8988T (cell line): ENCODE data around the gene MLLT1.

Experiments
- DNase-seq: peaks from one replicate; pipeline ENCODE4 v3.0.0; 2011

The MLLT1 gene

GRCh38 chr19:6273701-6274601 lies 5.8 kb downstream of the MLLT1 start:
- DNase-seq: no peak

GRCh38 chr19:6272913-6273600 lies 6.7 kb downstream of the MLLT1 start:
- no peak for DNase-seq

DNA sequence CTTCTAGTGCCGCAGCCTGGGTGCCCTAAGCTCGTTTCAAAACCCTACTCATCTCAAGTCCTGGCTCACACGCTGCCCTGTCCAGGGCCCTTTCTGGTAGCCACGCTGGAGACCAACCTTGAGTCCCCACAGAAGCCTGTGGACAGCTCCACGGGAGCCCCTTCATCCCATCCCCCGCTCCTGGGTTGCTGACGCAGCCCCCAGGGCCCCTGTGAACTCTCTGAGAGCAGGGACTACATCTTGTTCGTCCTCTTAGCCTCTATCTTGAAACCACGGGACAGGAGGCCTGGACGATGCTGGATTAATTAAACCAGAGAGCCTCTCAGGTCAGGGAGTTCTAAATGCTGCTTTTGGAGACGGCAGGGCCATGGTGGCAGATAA lies 7.4 kb downstream of the MLLT1 start:
- no peak for DNase-seq

DNA sequence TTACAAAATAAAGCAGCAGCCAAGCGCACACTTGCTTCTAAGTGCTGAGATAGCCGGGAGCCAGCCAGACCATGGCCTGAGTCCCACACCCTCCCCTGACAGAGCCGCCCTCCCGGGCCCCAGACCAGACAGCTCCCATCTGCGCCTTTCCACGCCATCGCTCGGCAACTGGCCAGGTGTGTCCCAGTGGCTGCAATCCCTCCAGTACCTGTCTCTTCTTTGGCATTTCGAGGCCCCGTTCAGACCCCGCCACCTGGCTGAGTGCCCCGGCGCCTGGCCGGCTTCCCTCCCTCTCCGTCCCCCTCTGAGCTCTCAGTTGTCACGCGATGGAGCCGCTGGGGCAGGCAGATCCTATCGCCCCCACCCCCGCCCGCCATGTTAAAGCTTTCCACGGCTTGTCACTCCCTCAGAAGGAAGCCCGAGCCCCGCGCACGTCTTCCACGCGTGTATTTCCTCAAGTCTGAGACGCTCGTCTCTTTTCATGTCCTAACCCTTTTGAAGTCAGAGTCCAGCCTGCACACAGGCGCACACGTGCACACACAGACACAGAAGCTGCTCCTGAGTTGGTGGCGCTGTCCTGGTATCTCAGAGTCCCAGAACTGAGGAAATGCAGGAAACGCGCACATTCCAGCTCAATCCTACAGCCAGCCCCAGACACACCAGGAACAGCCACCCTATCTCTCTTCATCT lies 7.9 kb downstream of the MLLT1 start:
- DNase-seq: no peak

DNA sequence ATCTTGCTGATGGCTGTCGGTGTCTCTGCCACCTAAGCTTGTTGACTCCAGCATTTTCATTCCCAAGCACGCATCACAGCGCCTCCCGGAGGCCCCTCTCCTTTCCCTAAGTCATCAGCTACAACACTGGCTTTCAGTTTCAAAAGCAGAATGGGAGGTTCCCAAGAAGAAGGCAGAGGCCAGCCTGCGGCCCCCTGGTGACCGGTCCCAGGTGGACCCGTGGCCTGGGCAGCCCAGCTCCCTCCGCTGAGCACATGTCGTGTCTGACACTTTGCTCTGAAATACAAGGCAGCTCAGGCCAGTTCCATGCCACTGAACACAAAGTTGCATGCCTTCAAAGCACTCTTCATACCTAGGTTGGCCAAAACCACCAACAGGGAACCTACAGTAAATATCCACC lies 8.5 kb downstream of the MLLT1 start:
- DNase-seq: no peak

DNA sequence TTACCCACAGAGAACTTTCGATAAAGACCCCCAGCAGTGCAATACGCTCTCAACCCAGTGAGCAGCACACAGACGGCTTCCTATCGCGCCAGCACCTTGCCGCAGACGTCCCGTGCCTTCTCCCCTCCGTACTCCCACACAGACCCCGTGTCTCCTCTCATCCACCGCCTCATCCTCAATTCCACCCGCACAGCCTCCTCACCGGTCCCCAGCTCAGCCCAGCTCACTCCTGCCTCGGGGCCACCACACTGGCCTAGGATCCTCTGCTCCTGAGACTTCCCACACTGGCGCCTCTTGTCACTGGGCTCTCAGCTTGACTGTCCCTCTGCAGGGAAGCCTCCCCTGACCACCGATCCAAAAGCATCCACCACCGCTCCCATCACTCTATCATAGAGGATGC lies 9.0 kb downstream of the MLLT1 start:
- no peak for DNase-seq

DNA sequence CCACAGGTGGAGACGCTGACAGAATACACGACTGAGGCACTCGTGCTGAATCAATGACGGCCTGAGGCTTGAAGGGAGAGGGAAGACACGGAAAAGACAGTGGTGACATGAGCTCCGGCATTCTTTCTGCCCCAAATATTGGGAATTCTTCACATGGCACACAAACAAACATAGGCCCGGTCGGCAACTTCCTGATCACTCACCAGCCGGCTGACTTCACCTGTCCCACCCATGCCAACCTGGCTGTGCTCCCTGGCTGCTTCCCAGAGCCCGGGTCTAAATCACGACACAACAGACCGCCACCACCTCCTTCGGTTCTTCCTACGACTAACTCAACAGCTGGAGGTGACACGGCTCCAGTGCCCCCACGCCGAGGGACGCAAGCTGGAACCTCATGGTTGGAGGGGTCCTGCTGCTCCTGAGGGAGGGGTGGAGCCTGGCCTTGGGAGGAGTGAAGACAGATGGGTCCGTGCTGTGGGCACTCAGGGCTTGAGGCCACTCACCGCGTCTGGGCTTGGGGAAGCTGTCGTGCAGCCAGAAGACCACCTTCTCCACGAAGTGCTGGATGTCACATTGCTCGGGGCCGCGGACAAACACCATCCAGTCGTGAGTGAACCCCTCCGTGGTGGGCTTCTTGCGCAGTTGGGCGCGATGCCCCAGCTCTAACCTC lies 9.6 kb downstream of the MLLT1 start:
- no peak for DNase-seq

DNA sequence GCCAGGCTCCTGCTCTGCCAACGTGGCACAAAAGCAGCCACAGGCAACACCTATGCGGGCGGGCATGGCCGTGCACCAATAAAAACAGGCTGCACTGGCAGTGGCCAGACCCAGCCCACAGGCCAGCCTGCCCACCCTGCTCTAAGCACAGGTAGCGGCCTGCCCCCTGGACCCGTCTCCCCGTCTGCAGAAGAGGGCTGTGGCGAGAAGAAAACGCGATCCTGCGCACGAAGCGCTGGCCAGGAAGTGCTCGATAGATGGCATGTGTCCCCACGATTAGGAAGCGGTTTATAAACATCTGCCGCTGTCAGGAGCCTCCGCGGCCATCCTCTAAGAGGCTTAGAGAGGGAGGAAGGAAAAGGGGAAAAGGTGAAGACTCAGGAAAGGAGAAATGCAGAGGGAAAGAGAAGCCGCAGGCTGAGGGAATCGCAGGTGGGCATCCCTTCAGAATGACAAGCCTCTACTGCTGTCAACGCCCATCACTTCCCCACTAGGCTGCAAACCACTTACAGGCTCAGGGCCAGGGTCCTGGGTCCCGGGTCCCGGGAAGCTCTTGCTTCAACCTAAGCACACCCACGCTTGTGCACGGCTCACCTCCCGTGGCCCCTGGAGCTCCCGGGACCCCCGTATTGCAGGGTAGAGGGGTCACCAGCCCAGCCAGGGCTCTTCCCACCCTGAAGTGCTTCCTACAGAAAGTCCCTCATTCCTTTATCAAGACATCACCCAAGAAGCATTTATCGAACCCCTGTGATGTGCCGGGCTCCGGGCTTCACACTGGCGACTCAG lies 10.5 kb downstream of the MLLT1 start:
- DNase-seq: no peak

- DNase-seq: no peak
These were observed 11.4 kb downstream of the MLLT1 start for GRCh38 chr19:6268382-6268771.

DNA sequence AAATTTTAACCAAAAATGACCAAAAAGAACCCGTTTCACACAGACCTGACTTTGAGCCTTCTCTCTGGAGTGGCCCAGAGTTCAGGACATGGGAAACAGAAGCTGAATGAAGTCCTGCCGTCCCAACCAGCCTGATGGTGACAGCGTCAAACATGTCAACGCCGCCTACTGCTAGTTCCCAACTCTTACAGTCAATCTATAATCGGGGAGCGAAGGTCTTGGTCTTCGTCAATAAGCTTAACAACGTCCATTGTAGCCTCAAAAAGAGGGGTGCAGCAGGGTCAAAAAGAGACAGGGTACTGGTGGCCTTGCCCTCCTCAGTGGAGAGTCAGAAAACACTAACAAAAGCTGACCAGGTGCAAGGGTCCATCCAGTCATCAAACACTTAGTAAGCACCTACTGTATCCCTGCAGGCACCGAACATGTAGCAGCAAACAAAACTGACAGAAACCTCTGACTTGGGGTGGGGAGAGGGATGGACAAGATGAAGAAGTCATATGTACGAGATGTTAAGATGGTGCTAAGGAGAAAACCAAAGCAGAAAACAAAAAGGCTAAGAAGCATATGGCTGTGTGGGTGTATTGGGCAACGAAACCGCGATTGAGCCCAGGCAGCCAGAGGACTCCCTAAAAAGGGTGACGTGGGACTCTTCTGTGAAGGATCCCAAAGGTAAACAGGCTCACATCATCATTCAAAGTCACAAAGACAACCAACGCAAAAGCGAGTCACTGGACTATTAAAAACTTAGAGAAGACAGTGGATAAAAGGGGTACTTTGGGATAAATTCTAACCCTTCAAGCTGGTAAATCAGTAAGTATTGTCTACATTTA lies 12.0 kb downstream of the MLLT1 start:
- DNase-seq: no peak

GRCh38 chr19:6264803-6265202 lies 15.0 kb downstream of the MLLT1 start:
- DNase-seq: no peak

DNA sequence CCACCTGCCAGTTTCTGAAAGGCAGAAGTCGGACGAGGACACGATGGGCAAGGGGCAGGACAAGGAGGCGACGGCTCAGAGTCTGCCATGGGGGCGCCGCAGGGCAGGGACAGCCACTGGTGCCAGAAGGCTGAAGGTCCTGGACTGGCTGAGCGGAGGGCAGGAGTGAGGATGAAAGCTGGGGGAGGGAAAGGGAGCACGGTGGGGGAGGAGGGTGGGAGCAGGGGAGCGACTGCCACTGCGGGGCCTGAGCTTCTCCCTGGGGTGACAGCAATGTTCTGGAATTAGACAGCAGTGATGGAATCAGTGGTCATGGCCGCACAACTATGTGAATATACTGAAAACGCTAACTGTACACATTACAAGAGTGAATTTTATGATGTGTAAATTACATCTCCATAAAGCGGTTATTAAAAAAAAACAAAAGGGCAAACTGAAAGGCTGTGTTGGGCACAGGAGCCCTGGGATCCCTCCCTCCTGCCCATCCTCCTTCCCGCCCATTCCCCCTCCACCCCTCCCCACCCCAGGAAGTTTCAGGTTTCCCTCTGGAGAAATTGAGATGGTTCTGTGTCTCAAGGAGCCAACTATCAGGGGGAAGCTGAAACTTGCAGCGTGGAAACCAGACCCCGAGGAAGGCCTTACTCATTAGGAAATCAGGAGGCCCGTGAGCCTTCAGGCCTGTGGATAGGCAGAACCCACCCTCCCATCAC lies 15.9 kb downstream of the MLLT1 start:
- no peak for DNase-seq

- DNase-seq: no peak
These were observed 16.5 kb downstream of the MLLT1 start for GRCh38 chr19:6263306-6263705.

DNA sequence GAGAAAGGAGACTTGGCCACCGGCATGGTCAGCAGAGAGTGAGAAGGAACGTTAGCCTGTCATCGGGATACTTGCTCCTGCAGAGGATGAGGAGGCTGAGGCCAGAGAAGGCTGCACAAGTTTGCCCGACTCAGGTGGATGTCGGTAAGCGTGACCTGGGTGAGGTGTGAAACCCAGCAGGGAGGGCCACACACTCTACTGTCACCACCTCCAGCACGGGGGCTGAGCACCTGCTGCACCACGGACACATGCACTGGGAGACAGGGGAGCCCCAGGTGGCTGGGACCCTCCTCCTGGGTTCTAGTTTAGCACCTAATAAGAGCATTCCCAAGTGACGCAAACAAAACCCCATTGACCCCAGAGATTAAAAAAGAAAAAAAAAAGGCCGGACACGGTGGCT lies 17.3 kb downstream of the MLLT1 start:
- DNase-seq: no peak

GRCh38 chr19:6261883-6262282 lies 17.9 kb downstream of the MLLT1 start:
- DNase-seq: no peak

GRCh38 chr19:6260912-6261650 lies 18.7 kb downstream of the MLLT1 start:
- DNase-seq: no peak

- DNase-seq: no peak
These were observed 19.4 kb downstream of the MLLT1 start for GRCh38 chr19:6260376-6260775.

GRCh38 chr19:6259312-6259861 lies 20.4 kb downstream of the MLLT1 start:
- no peak for DNase-seq

DNA sequence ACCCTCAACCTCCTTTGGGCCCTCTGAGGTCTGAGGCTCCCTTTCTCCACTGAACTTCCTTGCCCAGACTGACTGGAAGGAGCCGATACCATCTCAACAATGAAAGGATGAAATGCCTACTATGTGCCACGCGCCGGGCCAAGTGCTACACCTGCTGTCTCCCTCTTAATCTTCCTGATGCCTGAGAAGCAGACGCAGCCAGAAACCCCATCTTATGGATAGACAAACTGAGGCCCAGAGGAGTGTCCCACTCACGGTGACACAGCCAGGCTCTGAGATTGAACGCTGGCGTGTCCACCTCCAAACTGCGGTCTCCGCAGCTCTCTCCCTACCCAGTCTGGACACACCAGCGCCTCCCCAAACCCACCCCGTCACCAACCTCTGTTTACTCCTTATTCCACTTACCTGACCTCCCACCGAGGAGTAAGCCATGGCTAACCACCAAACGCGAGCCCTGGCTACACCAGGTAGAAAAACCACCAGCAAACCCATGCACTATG lies 20.9 kb downstream of the MLLT1 start:
- DNase-seq: no peak
